ENCODE results near the gene MBD5. TPM values are rescaled to one million over a fixed set of nuclear protein-coding genes. Genes with fewer than 3 reads are reported as not detected.

MBD5 gene
- total and polyA plus RNA-seq, 2 of the 4 experiments (the other 2 are of a cell fraction): 9.8 to 14.2 TPM

DNA sequence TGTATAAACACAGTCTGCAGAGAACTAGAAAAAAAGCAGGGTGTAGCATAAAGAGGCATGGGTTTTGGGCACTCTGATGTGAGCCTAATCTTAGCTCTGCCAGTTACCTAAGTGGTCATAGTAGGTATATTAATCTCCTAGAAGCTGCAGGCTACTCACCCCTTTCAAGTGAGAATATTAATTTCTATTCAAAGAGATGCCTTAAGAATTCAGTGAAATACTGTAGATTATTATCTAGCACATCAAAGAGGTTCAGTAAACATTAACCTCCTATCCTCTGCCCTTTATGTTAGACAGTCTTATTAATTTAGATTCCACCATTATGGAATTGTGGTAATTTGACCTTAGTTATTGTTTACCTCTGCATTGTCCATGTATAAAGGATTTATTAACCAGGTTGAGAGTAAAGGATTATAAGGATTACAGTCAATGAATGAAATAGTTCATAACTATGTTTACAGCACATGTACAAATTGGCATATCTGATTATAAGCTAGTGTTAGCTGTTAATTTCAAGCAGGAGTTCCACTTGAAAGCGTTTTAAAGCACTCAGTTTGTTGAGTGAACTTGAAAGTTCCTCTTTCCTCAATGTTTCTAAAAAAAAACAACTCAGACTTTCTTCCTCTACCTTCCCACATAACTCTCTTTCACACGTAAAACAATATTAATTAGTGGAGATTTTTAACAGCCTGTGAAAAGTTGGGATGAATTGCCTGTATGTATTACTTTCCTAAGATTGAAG, 473.1 kb downstream of the MBD5 start:
- Histone ChIP-seq H3K79me1 (ENCODE audit: low read depth in 1 of 2, low read length in 2 of 2) (no peaks in the 10 kb centered on the region), H2AK9ac (replicated peaks; ENCODE audit: low read depth, low read length, poor library complexity) (no peak overlapping the region), H4K91ac (ENCODE audit: insufficient read depth, low read depth, low read length) (no peak overlapping the region), H3K4me1 (ENCODE audit: control insufficient read depth, insufficient read depth, low read length) (no peaks in the 10 kb centered on the region), H2AK5ac (ENCODE audit: low read depth, low read length) (no peak overlapping the region), H2BK20ac (ENCODE audit: low read depth, low read length) (no peak overlapping the region), H3K9me1 (ENCODE audit: insufficient read depth, low read length) (no peaks in the 10 kb centered on the region), H3K4ac (ENCODE audit: low read depth, low read length) (no peak overlapping the region), H2AFZ (replicated peaks; ENCODE audit: low read length, poor library complexity) (no peak overlapping the region), H3K14ac (replicated peaks; ENCODE audit: low read depth, low read length) (no peak overlapping the region), H4K8ac (ENCODE audit: low read depth in 2 of 2, low read length in 2 of 2) (no peak overlapping the region), H4K5ac (ENCODE audit: low read depth, low read length) (no peak overlapping the region), H3K18ac (ENCODE audit: low read depth, low read length) (no peak overlapping the region), H3K36me3 (ENCODE audit: control insufficient read depth, insufficient read depth, low read length) (peaks cover 7% of the 10 kb centered on the region), H3K23ac (ENCODE audit: low read depth, low read length) (no peak overlapping the region), H3K4me2 (ENCODE audit: low read depth, low read length) (no peak overlapping the region), H4K20me1 (ENCODE audit: insufficient read depth, low read length) (no peaks in the 10 kb centered on the region), H2BK120ac (ENCODE audit: low read depth, low read length) (no peak overlapping the region), H3K56ac (ENCODE audit: extremely low read depth, insufficient read depth, low read length) (no peak overlapping the region), H3K9ac (ENCODE audit: low read depth, low read length) (no peak overlapping the region), H3K27ac (ENCODE audit: insufficient read depth, low read length) (no peak overlapping the region), H2BK15ac (ENCODE audit: low read depth, low read length) (no peak overlapping the region), H2BK5ac (ENCODE audit: low read depth, low read length, poor library complexity, severe bottlenecking) (no peak overlapping the region), H3K9me3 (ENCODE audit: control insufficient read depth, insufficient read depth, low read length) (no peaks in the 10 kb centered on the region), H3K27me3 (ENCODE audit: control insufficient read depth, insufficient read depth, low read length) (no peaks in the 10 kb centered on the region), H3K4me3 (ENCODE audit: insufficient read depth, low read depth, low read length) (no peak overlapping the region)
- intact Hi-C loops (cut with micrococcal nuclease) (no loop called here), in situ Hi-C loops (cut with MboI; ENCODE audit: low sequenced_read_pairs) (no loop called here), dilution Hi-C loops (cut with HindIII; ENCODE audit: low sequenced_read_pairs, unreplicated experiment) (no loop called here)
- no peak for TF ChIP-seq RAD21 (IDR thresholded peaks at IDR 0.05; ENCODE audit: low read length)
- ChIA-PET POLR2A (ENCODE audit: unreplicated experiment) (no interaction called here), CTCF (interaction anchor here (0.7 to 1.2 kb wide), 2 partner anchors 504 to 507 kb away, joined by 3 to 5 read pairs; no protein-coding TSS in a partner anchor)
- BruUV-seq (replicated peaks): no TSS peak
- ATAC-seq (ENCODE audit: low read depth) (no peak), DNase-seq (no peak)
- 100% methylated on average over 1 of the region's 2 CpGs; no CpG with 5 or more reads in 1 of the 2 experiments for WGBS, 2 experiments (ENCODE audit: extremely low coverage in 2 of 2, insufficient read length in 1 of 2)

All from IMR-90 (cell line).